K562 (cell line): ENCODE results near the gene NR2F6.

ENCODE experiments used
- ARID2 ChIP-seq: fragments of 450-650 bp; IDR thresholded peaks from 2 replicates; pipeline ENCODE4 v1.6.1; 2017; ENCODE audit warnings: antibody characterized with exemption, mild to moderate bottlenecking
- ARID4B ChIP-seq: sonication (generic); formaldehyde crosslinking; IDR thresholded peaks from 2 replicates; pipeline ENCODE4 v1.8.0; 2022; ENCODE audit warnings: mild to moderate bottlenecking, missing genetic modification reagents
- BRCA1 ChIP-seq, 2 experiments: fragments of 450-650 bp in 1 of 2; sonication (generic) in 1 of 2; formaldehyde crosslinking in 1 of 2; IDR thresholded peaks; 2 replicates each; pipeline versions ENCODE4 v1.5.0 to v1.6.1; 2017 to 2020; ENCODE audit warnings: mild to moderate bottlenecking in 1 of 2, missing genetic modification reagents in 1 of 2
- CREB1 ChIP-seq, 2 experiments: sonication (generic) in 1 of 2; formaldehyde crosslinking in 1 of 2; IDR thresholded peaks; 2 replicates each; pipeline versions ENCODE4 v1.6.1 to v1.8.0; 2012 to 2022; ENCODE audit warnings: inconsistent platforms in 1 of 2, mild to moderate bottlenecking in 1 of 2, missing genetic modification reagents in 1 of 2, moderate library complexity in 1 of 2
- CTCF ChIP-seq, 3 experiments: IDR thresholded peaks in 2 of 3; conservative IDR thresholded peaks in 1 of 3; 2 replicates each; pipeline ENCODE4 v1.5.1; 2011 to 2012; ENCODE audit warnings: low read length in 3 of 3, mild to moderate bottlenecking in 3 of 3, control low read depth in 2 of 3, improper control_type of control experiment in 1 of 3, inconsistent platforms in 1 of 3, low read depth in 1 of 3, mixed read lengths in 1 of 3, moderate library complexity in 1 of 3; ENCODE audit not compliant: insufficient read depth in 2 of 3
- ELF4 ChIP-seq: fragments of 450-650 bp; formaldehyde crosslinking; IDR thresholded peaks from 2 replicates; pipeline ENCODE4 v1.4.0; 2022; ENCODE audit warnings: missing genetic modification characterization
- ESRRA ChIP-seq: fragments of 450-650 bp; IDR thresholded peaks from 2 replicates; pipeline ENCODE4 v1.6.1; 2014; ENCODE audit warnings: low read depth, mild to moderate bottlenecking, moderate library complexity, borderline replicate concordance
- EZH2 ChIP-seq: IDR thresholded peaks from 2 replicates; pipeline ENCODE4 v1.6.1; 2012; ENCODE audit warnings: low read depth, mild to moderate bottlenecking, inconsistent platforms, low read length, borderline replicate concordance
- FOXM1 ChIP-seq, 2 experiments: fragments of 450-650 bp in 1 of 2; sonication (generic) in 1 of 2; formaldehyde crosslinking in 1 of 2; IDR thresholded peaks; 2 replicates each; pipeline versions ENCODE4 v1.6.1 to v1.9.0; 2017 to 2022; ENCODE audit warnings: low read depth in 2 of 2, mild to moderate bottlenecking in 2 of 2, missing genetic modification reagents in 1 of 2, moderate library complexity in 1 of 2
- GABPA ChIP-seq: fragments of 200-800 bp; sonication (Bioruptor generic); conservative IDR thresholded peaks from 2 replicates; pipeline ENCODE4 v1.6.1; 2016; ENCODE audit warnings: low read depth, missing genetic modification characterization, missing compliant biosample characterization
- HIVEP1 ChIP-seq: fragments of 250-450 bp; sonication (Bioruptor Pico); IDR thresholded peaks from 2 replicates; pipeline ENCODE4 v1.4.0; 2020; ENCODE audit warnings: mild to moderate bottlenecking
- HNRNPH1 ChIP-seq: fragments of 200-400 bp; formaldehyde crosslinking; optimal IDR thresholded peaks from 2 replicates; pipeline ENCODE3; 2017; ENCODE audit warnings: low read depth, mild to moderate bottlenecking, low read length, moderate library complexity
- ZNF217 ChIP-seq: sonication (generic); formaldehyde crosslinking; IDR thresholded peaks from 2 replicates; pipeline ENCODE4 v1.8.0; 2022; ENCODE audit warnings: mild to moderate bottlenecking, missing genetic modification reagents
- ZSCAN29 ChIP-seq: fragments of 450-650 bp; IDR thresholded peaks from 2 replicates; pipeline ENCODE4 v1.6.1; 2017

GRCh38 chr19:17292301-17293074 lies 46.8 kb upstream of the NR2F6 start:
- no peak for TF ChIP-seq ZNF217 (CRISPR knock-in tag)
- no peak for TF ChIP-seq HNRNPH1
- TF ChIP-seq FOXM1 (IDR thresholded peaks at IDR 0.05; ENCODE audit: low read depth): peak; percentile 30; the same call in 1 of the 2 replicates
- peak; percentile 88; the same call in 1 of the 2 replicates for TF ChIP-seq FOXM1 (CRISPR knock-in tag; IDR thresholded peaks at IDR 0.05; ENCODE audit: low read depth)
- no peak; the same call in 1 of the 2 replicates for TF ChIP-seq ARID2
- TF ChIP-seq ESRRA: no peak; the same call in none of the 2 replicates
- no peak for TF ChIP-seq EZH2
- TF ChIP-seq BRCA1 (IDR thresholded peaks at IDR 0.05): no peak
- TF ChIP-seq BRCA1 (CRISPR knock-in tag; IDR thresholded peaks at IDR 0.05): no peak
- peak; percentile 20; the same call in 1 of the 2 replicates for TF ChIP-seq ELF4 (CRISPR knock-in tag)
- 0 out of 2 replicates have a peak, but pooled peaks have one; percentile 31 for TF ChIP-seq GABPA
- no peak for TF ChIP-seq CREB1 (IDR thresholded peaks at IDR 0.05)
- peak; percentile 50; the same call in 1 of the 2 replicates for TF ChIP-seq CREB1 (CRISPR knock-in tag; IDR thresholded peaks at IDR 0.05)
- peak; percentile 32; the same call in 1 of the 2 replicates for TF ChIP-seq ARID4B (CRISPR knock-in tag)
- TF ChIP-seq HIVEP1 (CRISPR knock-in tag): no peak
- no peak for TF ChIP-seq ZSCAN29
- TF ChIP-seq CTCF (IDR thresholded peaks at IDR 0.05 in 2 of 3, conservative IDR thresholded peaks at IDR 0.05 in 1 of 3; ENCODE audit: insufficient read depth in 2 of 3, low read depth in 1 of 3, low read length in 3 of 3): peak; percentile 88 to 96 (median 91)
